Gastroesophageal sphincter (tissue), 4 donors: Measurements from ENCODE around the gene HAUS8. TPM values are rescaled to one million over a fixed set of nuclear protein-coding genes. Genes with fewer than 3 reads are reported as not detected.

Source experiments
- ATAC-seq: fragments of 150-250 bp; one replicate; pipeline ENCODE4 v1.9.1; 2016; ENCODE audit warnings: mild to moderate bottlenecking, moderate library complexity
- H3K27ac ChIP-seq, 4 donors: fragments of 200-600 bp; sonication (generic) in 3 of 4; 1 replicate in 3 of 4; 2 replicates in 1 of 4; pipeline ENCODE4 v1.5.1; 2016 to 2019
- H3K27me3 ChIP-seq: fragments of 200-600 bp; sonication (generic); one replicate; pipeline ENCODE4 v1.5.1; 2019
- H3K36me3 ChIP-seq, 2 donors: fragments of 200-600 bp; sonication (generic); one replicate each; pipeline ENCODE4 v1.5.1; 2019; ENCODE audit warnings: control low read depth in 1 of 2
- H3K4me1 ChIP-seq, 3 donors: fragments of 200-600 bp; sonication (generic); 1 replicate in 2 of 3; 2 replicates in 1 of 3; pipeline ENCODE4 v1.5.1; 2016 to 2019; ENCODE audit warnings: control low read depth in 2 of 3
- H3K4me3 ChIP-seq, 2 donors: fragments of 200-600 bp; sonication (generic); one replicate each; pipeline ENCODE4 v1.5.1; 2019; ENCODE audit warnings: mild to moderate bottlenecking in 1 of 2, moderate library complexity in 1 of 2
- H3K9me3 ChIP-seq, 3 donors: fragments of 200-600 bp; sonication (generic); one replicate each; pipeline ENCODE4 v1.5.1; 2017 to 2019; ENCODE audit warnings: control low read depth in 2 of 3
- CTCF ChIP-seq, 4 experiments: fragments of 200-600 bp in 2 of 4; fragments of 450-650 bp in 2 of 4; sonication (generic) in 1 of 4; IDR thresholded peaks; one replicate each; pipeline ENCODE4 v1.5.1; 2017 to 2019; ENCODE audit warnings: antibody characterized with exemption in 4 of 4, mild to moderate bottlenecking in 2 of 4, moderate library complexity in 2 of 4
- EP300 ChIP-seq: sonication (generic); formaldehyde crosslinking; IDR thresholded peaks from one replicate; pipeline ENCODE4 v1.6.1; 2017; ENCODE audit warnings: antibody characterized with exemption, mild to moderate bottlenecking
- POLR2A ChIP-seq, 2 donors: fragments of 450-650 bp; IDR thresholded peaks; one replicate each; pipeline ENCODE4 v1.6.1; 2017; ENCODE audit warnings: antibody characterized with exemption in 2 of 2, mild to moderate bottlenecking in 2 of 2, moderate library complexity in 1 of 2
- POLR2AphosphoS5 ChIP-seq: sonication (generic); formaldehyde crosslinking; IDR thresholded peaks from one replicate; pipeline ENCODE4 v1.6.1; 2017; ENCODE audit warnings: antibody characterized with exemption
- WGBS, 2 donors: methylation state at CpG; one replicate each; pipeline ENCODE4 v1.1.5; 2018; ENCODE audit warnings: low coverage in 1 of 2; 5-methylcytosine and 5-hydroxymethylcytosine counted together
- total RNA-seq, 4 donors: library from RNA; depleted of rRNA; stranded (reverse); fragments of >200 nt; gene quantifications; one replicate each; pipeline ENCODE4 v1.1.0, GENCODE V29; 2016

The HAUS8 gene
- total RNA-seq, 4 donors from 2014 or later: 3.2 to 6.4 (median 5.5) TPM

- 0% methylated on average over 12 to 20 of the region's 43 CpGs for WGBS, 2 donors
Measured at GRCh38 chr19:17075864-17076542, 751 bp upstream of the HAUS8 start.

DNA sequence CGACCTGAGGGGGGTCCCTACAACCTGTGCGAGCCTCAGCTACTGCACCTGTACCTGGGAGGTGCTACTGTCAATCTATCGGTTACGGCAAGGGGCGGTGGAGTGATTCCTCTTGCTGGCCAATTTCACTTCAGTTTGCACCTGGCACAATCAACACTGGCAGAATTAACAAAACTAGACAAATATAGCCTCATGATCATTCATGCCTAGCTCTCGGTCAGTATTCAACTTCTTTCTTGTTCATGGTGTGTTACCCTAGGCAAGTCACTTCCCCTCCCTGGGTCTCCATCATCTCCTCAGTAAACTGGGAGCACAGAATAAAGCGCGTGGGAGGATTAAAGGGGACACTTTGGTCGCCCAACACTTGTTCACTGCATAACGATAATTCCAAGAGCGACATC is 618 bp downstream of the HAUS8 start:
- 2 to 33% methylated on average over 5 to 8 of the region's 11 CpGs for WGBS, 2 donors
- TF ChIP-seq EP300 (no peak), CTCF (IDR thresholded peaks at IDR 0.05) (no peak), POLR2A (IDR thresholded peaks at IDR 0.05) (no peak), POLR2AphosphoS5 (no peak)
- H3K4me3 ChIP-seq: peak overlapping the region; percentile 56 to 86
- no peaks in the 10 kb centered on the region for H3K9me3 ChIP-seq
- no peaks in the 10 kb centered on the region for H3K27me3 ChIP-seq
- H3K36me3 ChIP-seq: peaks cover 0 to 31% of the 10 kb centered on the region in 2 donors
- peaks cover 0 to 55% (median 35%) of the 10 kb centered on the region in 3 donors for H3K4me1 ChIP-seq
- H3K27ac ChIP-seq: peak overlapping the region; percentile 44 to 92 (median 88)
- ATAC-seq: no peak

More at GRCh38 chr19:17075864-17076542, 751 bp upstream of the HAUS8 start:
- Histone ChIP-seq H3K27me3 (no peaks in the 10 kb centered on the region), H3K9me3 (no peaks in the 10 kb centered on the region), H3K36me3 (peaks cover 0 to 20% of the 10 kb centered on the region in 2 donors), H3K27ac (peak overlapping the region; percentile 68 to 92 (median 88)), H3K4me1 (peaks cover 0 to 69% (median 40%) of the 10 kb centered on the region in 3 donors), H3K4me3 (peak overlapping the region; percentile 86 to 89)
- TF ChIP-seq POLR2AphosphoS5 (no peak), POLR2A (IDR thresholded peaks at IDR 0.05) (no peak), CTCF (IDR thresholded peaks at IDR 0.05) (no peak), EP300 (no peak)
- ATAC-seq: no peak

- Histone ChIP-seq H3K27ac (peak overlapping the region in 3 of 4 donors; percentile 88 to 92 (median 88)), H3K4me3 (peak overlapping the region; percentile 56 to 86), H3K36me3 (peaks cover 0 to 31% of the 10 kb centered on the region in 2 donors), H3K27me3 (no peaks in the 10 kb centered on the region), H3K4me1 (peaks cover 0 to 49% (median 30%) of the 10 kb centered on the region in 3 donors), H3K9me3 (no peaks in the 10 kb centered on the region)
- TF ChIP-seq POLR2A (IDR thresholded peaks at IDR 0.05) (no peak), POLR2AphosphoS5 (no peak), EP300 (no peak), CTCF (IDR thresholded peaks at IDR 0.05) (no peak)
- ATAC-seq: no peak
- 58 to 82% methylated on average over 5 of the region's 18 CpGs for WGBS, 2 donors
Measured at GRCh38 chr19:17073869-17074633, 1.2 kb downstream of the HAUS8 start.

DNA sequence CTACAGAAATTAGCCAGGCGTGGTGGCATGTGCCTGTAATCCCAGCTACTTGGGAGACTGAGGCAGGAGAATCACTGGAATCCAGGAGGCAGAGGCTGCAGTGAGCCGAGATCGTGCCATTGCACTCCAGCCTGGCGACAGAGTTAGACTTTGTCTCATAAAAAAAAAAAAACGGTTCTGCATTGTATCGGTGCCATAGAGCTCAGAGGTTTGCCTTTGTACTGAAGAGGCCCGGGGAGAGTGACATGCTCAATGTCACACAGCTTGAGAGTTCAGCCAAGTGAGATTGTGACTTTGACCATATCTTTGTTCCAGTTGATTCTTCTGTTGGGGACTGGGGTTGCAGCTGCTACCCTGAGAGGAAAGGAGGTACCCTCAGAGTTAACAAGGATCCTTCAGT is 4.3 kb downstream of the HAUS8 start:
- peaks cover 0 to 27% (median 8%) of the 10 kb centered on the region in 3 donors for H3K4me1 ChIP-seq
- 76 to 86% methylated on average over 2 to 3 of the region's 7 CpGs for WGBS, 2 donors
- no peak for ATAC-seq
- TF ChIP-seq CTCF (IDR thresholded peaks at IDR 0.05) (no peak), POLR2A (IDR thresholded peaks at IDR 0.05) (no peak), EP300 (no peak), POLR2AphosphoS5 (no peak)
- no peaks in the 10 kb centered on the region for H3K27me3 ChIP-seq
- no peak overlapping the region for H3K27ac ChIP-seq
- H3K4me3 ChIP-seq: no peak overlapping the region
- H3K36me3 ChIP-seq: peaks cover 0 to 48% of the 10 kb centered on the region in 2 donors
- H3K9me3 ChIP-seq: no peaks in the 10 kb centered on the region
